GM21528 (cell line): ENCODE data around the gene BICRA.
"Not testable (repeated sequence)": the region's sequence is repeated elsewhere in the genome, so short reads cannot be mapped to it uniquely, and the experiment has no call there.

Experiments used
- ATAC-seq: cut with Tn5 transposase; IDR thresholded peaks from one replicate; pipeline ENCODE4 v1.9.1; 2021; ENCODE audit warnings: mild to moderate bottlenecking, moderate library complexity; ENCODE audit not compliant: unreplicated experiment, low FRiP score

The BICRA gene

DNA sequence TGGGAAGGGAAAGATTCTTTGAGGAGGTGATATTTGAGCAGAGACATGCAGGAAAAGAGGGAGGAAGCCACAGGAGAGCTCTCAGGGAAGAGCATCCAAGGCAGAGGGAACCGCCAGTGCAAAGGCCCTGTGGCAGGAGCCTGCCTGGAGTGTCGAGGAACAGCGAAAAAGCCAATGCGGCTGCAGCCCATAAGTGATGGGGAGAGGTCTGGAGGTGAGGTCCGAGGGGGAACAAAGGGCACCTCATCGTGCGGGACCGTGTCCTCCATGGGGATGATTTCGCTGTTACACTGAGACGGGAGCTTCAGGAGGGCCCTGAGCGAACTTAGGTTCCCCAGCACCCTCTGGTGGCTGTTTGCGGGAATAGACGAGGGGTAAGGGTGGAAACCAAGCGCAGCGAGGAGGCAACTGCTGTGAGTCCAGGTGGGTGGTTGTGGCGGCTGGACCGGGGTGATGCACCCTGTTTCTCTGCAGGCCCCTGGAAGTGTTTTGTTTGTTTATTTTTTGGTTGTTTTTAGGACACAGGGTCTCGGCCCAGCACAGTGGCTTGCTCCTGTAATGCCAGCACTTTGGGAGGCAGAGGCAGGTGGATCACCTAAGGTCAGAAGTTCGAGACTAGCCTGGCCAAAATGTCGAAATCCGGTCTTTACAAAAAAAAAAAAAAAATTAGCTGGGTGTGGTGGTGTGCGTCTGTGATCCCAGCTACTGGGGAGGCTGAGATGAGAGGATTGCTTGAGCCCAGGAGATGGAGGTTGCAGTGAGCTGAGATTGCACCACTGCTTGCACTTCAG lies 98.4 kb downstream of the BICRA start:
- no peak for ATAC-seq

DNA sequence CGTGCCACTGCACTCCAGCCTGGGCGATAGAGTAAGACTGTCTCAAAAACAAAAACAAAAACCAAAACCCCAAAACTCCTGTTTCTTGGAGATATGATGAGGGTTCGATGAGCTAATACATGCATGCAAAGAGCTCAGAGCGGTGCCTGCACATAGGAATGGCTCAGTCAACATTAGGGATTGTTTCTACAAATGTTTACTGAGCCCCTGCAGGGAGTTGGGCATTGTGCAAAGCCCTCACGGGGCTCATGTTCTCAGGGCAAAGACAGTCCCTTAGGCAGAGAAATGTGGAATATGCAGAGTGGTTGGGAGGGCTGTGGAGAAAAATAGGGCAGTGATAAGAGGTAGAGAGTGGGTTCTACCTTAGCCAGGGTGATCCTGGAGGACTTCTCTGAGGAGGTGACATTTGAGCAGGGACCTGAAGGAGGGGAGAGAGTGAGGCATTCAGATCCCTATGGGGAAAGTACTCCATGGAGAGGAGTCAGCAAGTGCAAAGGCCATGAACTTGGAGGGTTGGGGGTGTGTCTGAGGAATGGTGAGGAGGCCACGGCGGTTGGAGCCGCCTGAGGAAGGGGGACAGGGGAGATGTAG lies 102.8 kb downstream of the BICRA start:
- no peak for ATAC-seq

DNA sequence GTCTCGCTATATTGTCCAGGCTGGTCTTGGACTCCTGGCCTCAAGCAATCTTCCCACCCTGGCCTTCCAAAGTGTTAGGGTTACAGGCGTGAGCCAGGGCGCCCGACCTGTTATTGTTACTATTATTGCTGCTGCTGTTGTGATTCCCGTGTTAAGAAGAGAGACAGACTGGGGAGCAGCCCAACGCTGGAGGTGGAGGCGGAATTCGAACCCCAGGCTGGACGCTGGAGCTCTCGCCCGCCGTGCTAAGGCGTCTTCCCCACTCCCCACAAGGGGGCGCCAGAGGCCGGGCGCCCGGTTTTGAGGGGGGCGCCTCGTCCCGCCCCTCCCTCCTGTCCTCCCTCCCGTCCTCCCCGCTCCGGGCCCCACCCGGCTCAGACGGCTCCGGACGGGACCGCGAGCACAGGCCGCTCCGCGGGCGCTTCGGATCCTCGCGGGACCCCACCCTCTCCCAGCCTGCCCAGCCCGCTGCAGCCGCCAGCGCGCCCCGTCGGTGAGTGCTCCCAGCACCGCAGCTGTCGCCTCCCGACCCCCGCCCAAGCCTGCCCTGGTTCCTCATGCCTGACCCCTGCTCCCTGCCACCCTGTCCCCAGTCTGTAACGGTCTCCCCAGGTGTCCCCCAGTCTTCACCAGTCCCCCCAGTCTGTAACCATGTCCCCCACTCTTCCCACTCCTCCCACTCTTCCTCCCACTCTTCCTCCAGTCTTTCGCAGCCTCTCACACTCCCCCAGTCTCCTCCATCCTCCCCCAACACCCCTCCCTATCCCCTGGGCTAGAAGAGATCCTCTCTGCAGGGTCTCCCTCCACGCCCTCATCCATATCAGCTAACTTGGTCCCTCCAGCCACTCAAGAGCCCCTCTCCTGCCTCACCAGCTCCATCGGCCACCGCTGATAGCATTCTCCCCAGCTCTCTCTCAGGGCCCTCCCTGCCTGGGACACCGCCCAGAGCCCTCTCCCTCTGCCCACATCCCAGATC lies 104.4 kb downstream of the BICRA start, which contains the start of gene EHD2:
EHD2 (plus strand) TSS at position 377 of the 976 bp plus-strand sequence. CDS start 3,191 bp downstream, outside the sequence.
- no peak for ATAC-seq

DNA sequence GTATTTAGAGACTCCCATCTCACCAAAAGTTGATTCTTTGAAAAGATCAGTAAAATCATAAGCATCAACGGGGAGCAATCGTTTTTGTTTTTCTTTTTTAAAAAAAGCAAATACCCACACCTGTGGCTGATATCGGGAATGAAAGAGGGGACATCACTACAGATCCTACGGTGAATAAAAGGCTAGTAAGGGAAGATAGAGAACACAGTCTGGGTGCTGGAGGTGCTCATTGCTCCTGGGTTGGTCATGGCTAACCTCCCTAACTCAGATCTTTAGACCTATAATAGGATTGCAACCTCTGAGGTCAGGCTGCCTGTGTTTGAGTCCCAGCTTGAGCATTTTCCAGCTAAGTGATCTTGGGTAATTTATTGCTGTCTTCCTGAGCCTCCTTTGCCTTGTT lies 105.4 kb downstream of the BICRA start:
- no peak for ATAC-seq

DNA sequence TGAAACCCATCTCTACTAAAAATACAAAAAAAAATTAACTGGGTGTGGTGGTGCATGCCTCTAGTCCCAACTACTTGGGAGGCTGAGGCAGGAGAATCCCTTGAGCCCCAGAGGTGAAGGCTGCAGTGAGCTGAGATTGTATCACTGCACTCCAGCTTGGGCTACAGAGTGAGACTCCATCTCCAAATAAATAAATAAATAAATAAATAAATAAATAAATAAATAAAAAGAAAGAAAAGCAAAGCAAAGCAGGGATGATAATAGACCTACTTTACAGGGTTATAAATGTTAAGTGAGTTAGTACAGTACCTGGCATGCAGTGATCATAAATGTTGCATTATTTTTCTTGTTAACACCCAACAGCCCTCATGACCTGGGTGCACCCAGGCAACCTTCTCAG lies 105.9 kb downstream of the BICRA start:
- not testable (repeated sequence) for ATAC-seq

DNA sequence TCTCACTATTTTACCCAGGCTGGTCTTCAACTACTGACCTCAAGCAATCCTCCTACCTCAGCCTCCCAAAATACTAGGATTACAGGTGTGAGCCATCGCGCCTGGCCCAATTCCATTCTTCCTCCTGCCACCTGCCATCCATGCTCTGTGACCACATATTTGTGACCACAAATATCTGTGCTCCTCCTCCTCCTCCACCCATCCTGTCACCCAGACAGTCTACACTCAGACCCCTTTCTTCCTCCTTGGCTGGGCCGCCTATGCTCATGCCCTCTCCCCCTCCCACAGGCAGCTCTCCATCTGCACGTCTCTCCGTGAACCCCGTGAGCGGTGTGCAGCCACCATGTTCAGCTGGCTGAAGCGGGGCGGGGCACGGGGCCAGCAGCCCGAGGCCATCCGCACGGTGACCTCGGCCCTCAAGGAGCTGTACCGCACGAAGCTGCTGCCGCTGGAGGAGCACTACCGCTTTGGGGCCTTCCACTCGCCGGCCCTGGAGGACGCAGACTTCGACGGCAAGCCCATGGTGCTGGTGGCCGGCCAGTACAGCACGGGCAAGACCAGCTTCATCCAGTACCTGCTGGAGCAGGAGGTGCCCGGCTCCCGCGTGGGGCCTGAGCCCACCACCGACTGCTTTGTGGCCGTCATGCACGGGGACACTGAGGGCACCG lies 107.5 kb downstream of the BICRA start:
- no peak for ATAC-seq

DNA sequence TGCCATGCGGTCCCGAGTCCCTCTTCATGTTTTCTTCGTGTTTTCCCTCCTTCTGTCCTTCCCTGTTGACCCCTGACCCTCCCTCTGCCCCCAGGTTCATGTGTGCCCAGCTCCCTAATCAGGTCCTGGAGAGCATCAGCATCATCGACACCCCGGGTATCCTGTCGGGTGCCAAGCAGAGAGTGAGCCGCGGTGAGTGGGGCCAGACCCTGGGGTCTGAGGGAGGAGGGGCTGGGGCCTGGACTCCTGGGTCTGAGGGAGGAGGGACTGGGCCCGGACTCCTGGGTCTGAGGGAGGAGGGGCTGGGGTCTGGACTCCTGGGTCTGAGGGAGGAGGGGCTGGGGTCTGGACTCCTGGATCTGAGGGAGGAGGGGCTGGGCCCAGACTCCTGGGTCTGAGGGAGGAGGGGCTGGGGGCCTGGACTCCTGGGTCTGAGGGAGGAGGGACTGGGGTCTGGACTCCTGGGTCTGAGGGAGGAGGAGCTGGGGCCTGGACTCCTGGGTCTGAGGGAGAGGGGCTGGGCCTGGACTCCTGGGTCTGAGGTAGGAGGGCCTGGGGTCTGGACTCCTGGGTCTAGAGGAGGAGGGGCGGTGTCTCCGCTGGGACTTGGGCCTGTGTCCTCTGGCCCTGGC lies 109.6 kb downstream of the BICRA start:
- ATAC-seq = not testable (repeated sequence)

DNA sequence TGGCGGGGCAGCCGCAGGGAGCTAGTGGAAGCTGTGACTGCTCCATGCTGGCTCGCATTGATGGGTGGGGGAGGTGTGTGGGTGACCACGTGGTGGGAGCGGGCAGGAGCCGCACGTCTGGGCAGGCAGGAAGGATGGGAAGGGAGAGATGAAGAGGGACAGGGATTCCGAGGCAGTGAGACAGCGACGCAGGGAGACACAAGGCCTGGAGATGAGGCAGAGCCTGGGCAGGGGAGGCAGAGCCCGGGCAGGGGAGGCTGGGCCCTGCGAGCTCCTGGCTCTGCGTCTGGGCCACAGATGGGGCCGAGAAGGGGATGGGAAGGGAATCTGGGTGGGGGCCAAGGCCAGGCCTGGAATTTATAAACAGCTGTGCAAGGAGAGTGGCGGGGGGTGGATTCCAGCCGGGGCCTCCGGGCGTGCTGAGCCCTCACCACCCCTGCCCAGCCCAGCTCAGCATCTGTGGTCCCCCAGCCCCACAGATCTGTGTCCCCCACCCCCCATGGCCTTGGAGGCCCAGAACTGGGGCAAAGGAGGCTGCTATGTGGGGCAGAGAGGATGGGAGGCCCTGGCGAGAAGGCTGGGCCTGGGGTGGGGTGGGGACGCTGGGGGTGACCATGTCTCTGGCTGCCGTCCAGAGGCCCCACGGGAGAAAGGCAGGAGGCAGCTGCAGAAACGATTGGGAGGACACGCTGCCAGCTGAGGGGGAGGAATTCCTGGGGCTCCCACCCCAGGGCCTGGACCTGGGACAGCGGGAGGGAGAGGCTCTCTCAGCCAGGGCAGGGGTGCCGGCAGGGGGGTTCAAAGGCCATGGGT lies 110.3 kb downstream of the BICRA start:
- ATAC-seq = no peak

DNA sequence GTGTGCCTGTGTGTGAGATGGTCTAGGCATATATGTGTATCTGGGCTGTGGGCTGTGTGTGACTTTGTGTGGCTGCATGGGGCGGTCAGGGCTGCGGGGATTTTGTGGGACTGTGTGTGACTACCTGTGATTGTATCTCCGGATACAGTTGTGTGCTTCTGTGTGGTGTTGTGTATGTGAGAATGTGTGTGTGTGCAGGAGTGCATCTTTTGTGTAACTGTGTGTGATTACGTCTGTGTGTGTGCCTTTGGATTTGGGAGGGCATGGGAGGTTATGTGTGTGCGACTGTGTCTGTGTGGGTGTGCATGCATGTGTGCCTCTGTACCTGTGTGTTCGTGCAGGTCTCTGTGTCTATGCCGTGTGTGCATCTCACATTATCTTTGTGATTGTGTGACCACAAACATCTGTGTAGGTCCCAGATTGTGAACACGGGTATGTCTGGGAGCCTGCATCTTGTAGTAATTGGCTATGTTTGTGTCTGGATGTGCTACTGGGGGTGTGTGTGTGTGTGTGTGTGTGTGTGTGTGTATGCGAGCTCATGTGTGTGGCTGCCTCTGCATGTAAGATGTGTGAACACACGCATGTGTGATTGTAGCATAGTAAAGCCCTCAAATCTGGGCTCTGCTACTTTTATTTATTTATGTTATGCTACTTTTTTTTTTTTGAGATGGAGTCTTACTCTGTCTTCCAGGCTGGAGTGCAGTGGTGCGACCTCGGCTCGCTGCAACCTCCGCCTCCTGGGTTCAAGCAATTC lies 111.9 kb downstream of the BICRA start:
- ATAC-seq = no peak

DNA sequence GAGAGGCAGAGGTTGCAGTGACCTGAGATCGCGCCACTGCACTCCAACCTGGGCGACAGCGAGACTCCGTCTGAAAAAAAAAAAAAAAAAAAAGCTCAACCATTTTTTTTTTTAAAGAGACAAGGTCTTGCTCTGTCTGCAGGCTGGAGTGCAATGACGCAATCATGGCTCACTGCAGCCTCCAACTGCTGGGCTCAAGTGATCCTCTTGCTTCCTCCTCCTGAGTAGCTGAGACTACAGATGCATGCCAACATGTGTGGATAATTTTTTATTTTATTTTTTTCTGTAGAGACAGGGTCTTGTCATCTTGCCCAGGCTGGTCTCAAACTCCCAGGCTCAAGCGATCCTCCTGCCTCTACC lies 114.6 kb downstream of the BICRA start:
- no peak for ATAC-seq

DNA sequence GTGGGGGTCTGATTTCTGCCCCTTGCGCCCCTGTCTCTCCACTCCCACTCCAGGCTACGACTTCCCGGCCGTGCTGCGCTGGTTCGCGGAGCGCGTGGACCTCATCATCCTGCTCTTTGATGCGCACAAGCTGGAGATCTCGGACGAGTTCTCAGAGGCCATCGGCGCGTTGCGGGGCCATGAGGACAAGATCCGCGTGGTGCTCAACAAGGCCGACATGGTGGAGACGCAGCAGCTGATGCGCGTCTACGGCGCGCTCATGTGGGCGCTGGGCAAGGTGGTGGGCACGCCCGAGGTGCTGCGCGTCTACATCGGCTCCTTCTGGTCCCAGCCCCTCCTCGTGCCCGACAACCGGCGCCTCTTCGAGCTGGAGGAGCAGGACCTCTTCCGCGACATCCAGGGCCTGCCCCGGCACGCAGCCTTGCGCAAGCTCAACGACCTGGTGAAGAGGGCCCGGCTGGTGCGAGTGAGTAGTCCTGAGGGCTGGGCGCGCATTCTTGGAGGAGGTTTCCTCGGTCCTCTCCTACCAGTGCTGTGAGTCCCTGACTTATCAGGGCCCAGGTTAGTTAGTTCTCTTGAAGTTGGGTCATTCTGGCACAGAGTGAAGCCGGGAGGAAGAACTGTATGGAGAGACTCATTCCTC lies 116.9 kb downstream of the BICRA start:
- no peak for ATAC-seq

DNA sequence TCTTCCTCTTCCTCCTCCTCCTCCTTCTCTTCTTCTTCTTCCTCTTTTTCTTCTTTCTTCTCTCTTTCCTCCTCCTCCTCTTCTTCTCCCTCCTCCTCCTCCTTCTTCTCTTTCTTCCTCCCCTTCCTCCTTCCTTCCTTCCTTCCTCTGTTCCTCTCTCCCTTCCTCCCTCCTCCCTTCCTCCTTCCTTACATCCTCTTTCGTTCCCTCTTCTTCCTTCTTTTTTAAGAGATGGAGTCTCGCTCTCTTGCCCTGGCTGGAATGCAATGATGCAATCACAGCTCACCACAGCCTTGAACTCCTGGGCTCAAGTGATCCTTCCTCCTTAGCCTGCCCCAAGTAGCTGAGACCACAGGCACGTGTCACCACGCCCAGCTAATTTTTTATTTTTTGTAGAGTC lies 117.5 kb downstream of the BICRA start:
- no peak for ATAC-seq

DNA sequence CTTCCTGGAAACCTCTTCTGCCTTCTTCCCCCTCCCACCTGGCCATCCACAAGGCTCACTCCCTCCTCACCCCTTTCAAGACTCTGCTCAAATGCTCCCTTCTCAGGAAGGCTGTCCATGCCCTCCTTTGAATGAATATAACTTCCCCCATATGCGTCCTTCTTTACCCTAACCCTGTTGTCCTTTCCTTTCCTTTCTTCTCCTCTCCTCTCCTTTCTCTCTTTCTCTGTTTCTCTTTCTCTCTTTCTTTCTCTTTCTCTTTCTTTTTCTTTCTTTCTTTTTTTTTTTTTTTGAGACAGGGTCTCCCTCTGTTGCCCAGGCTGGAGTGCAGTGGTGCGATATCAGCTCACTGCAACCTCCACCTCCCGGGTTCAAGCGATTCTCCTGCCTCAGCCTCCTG lies 119.4 kb downstream of the BICRA start:
- not testable (repeated sequence) for ATAC-seq

DNA sequence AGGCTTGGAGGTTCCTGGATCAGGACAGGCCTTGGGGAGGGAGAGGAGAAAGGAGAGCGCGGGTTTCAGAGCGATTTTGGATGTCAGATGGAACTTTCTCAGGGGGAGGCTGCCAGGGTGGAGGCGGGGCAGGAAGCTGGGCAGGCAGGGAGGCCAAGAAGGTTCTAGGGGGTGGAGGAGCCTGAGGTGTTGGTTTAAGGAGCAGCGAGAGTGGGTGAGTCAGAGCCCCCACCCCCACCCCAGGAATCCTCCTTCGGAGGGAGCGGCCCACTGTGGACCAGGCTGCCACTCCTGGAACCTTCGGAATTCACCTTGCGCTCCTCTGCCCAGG lies 120.5 kb downstream of the BICRA start:
- ATAC-seq = no peak

DNA sequence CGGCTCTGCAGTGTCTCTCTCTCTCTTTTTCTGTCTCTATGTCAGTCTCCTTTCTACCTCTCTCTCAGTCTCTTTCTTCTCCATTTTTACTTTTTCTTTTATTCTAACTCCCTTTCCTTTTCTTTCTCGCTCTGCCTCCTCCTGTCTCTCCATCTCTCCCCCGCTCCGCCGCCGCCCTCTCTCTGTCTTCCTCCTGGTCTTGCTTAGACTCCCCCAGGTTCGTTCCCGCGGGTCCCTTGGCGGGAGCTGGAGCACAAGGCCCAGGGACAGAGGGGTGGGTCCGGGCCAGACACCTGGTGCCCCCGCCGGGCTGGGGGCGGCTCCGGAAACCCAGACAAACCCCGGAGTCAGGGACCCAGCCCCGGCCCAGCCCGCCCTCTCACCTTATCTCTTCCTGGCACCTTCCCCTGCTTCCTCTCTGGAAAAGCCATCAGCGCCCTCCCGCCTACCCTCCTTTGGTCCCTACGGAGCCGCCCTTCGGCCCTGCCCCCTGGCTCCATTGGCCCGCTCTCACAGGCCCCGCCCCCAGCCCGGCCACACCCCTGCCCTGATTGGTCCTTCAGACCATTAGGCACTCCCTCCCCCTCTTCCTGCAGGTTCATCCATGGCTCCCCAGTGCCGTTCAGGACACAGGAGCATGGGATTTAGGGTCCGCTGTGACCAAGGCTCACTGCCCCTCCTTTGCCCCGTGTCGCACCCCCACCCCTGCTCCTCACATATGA lies 121.0 kb downstream of the BICRA start:
- no peak for ATAC-seq

DNA sequence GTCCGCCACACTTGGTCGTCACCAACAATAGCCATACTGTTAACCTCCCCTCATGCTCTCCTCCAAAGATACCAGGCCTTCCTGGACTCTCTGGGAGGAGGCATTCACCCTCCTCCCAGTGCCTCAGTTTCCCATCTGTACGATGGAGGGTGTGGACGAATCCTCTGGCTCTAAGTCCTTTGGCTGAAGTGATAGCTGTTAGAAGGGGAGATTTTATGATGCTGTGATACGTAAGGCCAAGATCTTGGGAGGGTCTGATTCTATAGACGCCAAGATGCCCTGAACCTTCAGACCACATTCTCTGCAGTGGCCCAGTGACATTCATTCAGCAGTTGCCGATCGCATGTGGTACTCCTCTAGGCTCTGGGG lies 121.6 kb downstream of the BICRA start:
- no peak for ATAC-seq

DNA sequence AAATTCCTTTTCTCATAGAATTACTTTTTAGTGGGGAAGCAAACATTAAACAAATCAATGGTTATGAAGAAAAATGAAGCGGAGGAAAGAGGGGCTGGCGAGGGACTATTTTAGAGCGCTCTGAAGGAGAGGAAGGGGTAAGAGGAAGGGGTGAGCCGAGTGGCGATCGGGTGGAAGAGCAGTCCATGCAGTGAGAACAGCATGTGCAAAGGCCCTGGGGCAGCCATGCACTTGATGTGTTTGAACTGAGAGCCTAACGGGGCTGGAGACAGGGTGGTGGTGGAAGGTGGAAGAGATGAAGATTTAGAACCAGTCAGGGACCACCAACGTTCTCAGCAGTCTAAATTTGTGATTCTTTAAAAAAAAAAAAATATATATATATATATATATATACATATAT lies 122.0 kb downstream of the BICRA start:
- no peak for ATAC-seq

DNA sequence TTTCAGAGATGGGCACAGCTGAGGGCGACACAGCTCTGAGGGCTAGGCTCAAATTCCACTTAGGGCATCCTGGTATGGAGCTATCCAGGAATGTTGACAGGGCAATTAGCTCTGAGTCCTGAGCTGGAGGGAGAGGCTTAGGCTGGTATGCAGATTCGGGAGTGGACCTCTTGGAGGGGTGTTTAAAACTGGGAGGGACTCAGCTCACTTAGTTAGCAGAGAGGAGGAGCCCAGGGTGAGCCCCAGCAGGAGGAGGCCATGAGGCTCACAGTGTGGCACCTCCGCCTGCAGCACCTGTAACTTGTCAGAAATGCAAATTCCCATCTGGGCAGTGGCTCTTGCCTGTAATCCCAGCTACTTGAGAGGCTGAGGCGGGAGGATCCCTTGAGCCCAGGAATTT lies 126.2 kb downstream of the BICRA start:
- ATAC-seq = no peak
